ENCODE measurements around the gene UBXN1. TPM values are rescaled to one million over a fixed set of nuclear protein-coding genes. Genes with fewer than 3 reads are reported as not detected.
A peak's percentile ranks its signal among the peaks of the same experiment; 100 is the strongest.

UBXN1 gene
- total and polyA plus RNA-seq, 5 donors from 2014 or later, result 204 to 252 (median 224) TPM

- peak overlapping the region; percentile 79 to 92 (median 81) for H3K27ac Mint-ChIP-seq
- Histone ChIP-seq H3K4me3 (ENCODE audit: low read depth, low read length) (peak overlapping the region; percentile 90), H3K27ac (ENCODE audit: insufficient read depth, low read length, poor library complexity, severe bottlenecking) (peak overlapping the region; percentile 97), H3K27me3 (ENCODE audit: control insufficient read depth, insufficient read depth, low read length) (no peaks in the 10 kb centered on the region), H3K9me3 (ENCODE audit: control insufficient read depth in 2 of 2, low read length in 2 of 2) (no peaks in the 10 kb centered on the region), H3K36me3 (ENCODE audit: control insufficient read depth, insufficient read depth, low read length) (peaks cover 37% of the 10 kb centered on the region), H3K4me1 (ENCODE audit: control insufficient read depth, insufficient read depth, low read length, poor library complexity, severe bottlenecking) (peaks cover 44% of the 10 kb centered on the region)
- peaks cover 29 to 70% (median 42%) of the 10 kb centered on the region in 4 donors for H3K4me1 Mint-ChIP-seq
- ATAC-seq (ENCODE audit: low read depth in 2 of 2) (no peak), DNase-seq (no peak)
- H3K9me3 Mint-ChIP-seq, result peaks cover 0 to 1% (median 0%) of the 10 kb centered on the region in 7 donors
- peaks cover 37% of the 10 kb centered on the region for H3K36me3 Mint-ChIP-seq
- H3K27me3 Mint-ChIP-seq, result peaks cover 13% of the 10 kb centered on the region
- peak overlapping the region; percentile 94 to 96 (median 96) for H3K4me3 Mint-ChIP-seq
These were observed 46.8 kb upstream of the UBXN1 start for GRCh38 chr11:62725646-62726045.

GRCh38 chr11:62724171-62724570 lies 45.3 kb upstream of the UBXN1 start:
- Mint-ChIP-seq H3K4me1 (peaks cover 29 to 71% (median 47%) of the 10 kb centered on the region in 4 donors), H3K9me3 (peaks cover 0 to 1% (median 0%) of the 10 kb centered on the region in 7 donors), H3K27me3 (peaks cover 13% of the 10 kb centered on the region), H3K27ac (peak overlapping the region; percentile 57 to 84 (median 82)), H3K4me3 (peak overlapping the region; percentile 94 to 96 (median 96)), H3K36me3 (peaks cover 46% of the 10 kb centered on the region)
- H3K27me3 ChIP-seq (ENCODE audit: control insufficient read depth, insufficient read depth, low read length), result no peaks in the 10 kb centered on the region
- H3K36me3 ChIP-seq (ENCODE audit: control insufficient read depth, insufficient read depth, low read length), result peaks cover 51% of the 10 kb centered on the region
- no peak overlapping the region for H3K27ac ChIP-seq (ENCODE audit: insufficient read depth, low read length, poor library complexity, severe bottlenecking)
- no peaks in the 10 kb centered on the region for H3K9me3 ChIP-seq (ENCODE audit: control insufficient read depth in 2 of 2, low read length in 2 of 2)
- H3K4me1 ChIP-seq (ENCODE audit: control insufficient read depth, insufficient read depth, low read length, poor library complexity, severe bottlenecking), result peaks cover 33% of the 10 kb centered on the region
- peak overlapping the region; percentile 90 for H3K4me3 ChIP-seq (ENCODE audit: low read depth, low read length)
- DNase-seq (no peak), ATAC-seq (ENCODE audit: low read depth in 2 of 2) (no peak)

GRCh38 chr11:62721994-62722393 lies 43.1 kb upstream of the UBXN1 start:
- peak overlapping the region in 2 of 4 donors; percentile 16 to 81 for H3K4me3 Mint-ChIP-seq
- peaks cover 34 to 74% (median 54%) of the 10 kb centered on the region in 4 donors for H3K4me1 Mint-ChIP-seq
- peaks cover 51% of the 10 kb centered on the region for H3K36me3 Mint-ChIP-seq
- H3K27me3 Mint-ChIP-seq, result no peaks in the 10 kb centered on the region
- no peak overlapping the region for H3K4me3 ChIP-seq (ENCODE audit: low read depth, low read length)
- peak overlapping the region in 2 of 3 donors; percentile 46 to 80 for H3K27ac Mint-ChIP-seq
- DNase-seq (no peak), ATAC-seq (ENCODE audit: low read depth in 2 of 2) (no peak)
- H3K27ac ChIP-seq (ENCODE audit: insufficient read depth, low read length, poor library complexity, severe bottlenecking), result peak overlapping the region; percentile 31
- H3K36me3 ChIP-seq (ENCODE audit: control insufficient read depth, insufficient read depth, low read length), result peaks cover 71% of the 10 kb centered on the region
- no peaks in the 10 kb centered on the region for H3K9me3 ChIP-seq (ENCODE audit: control insufficient read depth in 2 of 2, low read length in 2 of 2)
- H3K9me3 Mint-ChIP-seq, result no peaks in the 10 kb centered on the region
- no peaks in the 10 kb centered on the region for H3K27me3 ChIP-seq (ENCODE audit: control insufficient read depth, insufficient read depth, low read length)
- H3K4me1 ChIP-seq (ENCODE audit: control insufficient read depth, insufficient read depth, low read length, poor library complexity, severe bottlenecking), result peaks cover 37% of the 10 kb centered on the region

DNA sequence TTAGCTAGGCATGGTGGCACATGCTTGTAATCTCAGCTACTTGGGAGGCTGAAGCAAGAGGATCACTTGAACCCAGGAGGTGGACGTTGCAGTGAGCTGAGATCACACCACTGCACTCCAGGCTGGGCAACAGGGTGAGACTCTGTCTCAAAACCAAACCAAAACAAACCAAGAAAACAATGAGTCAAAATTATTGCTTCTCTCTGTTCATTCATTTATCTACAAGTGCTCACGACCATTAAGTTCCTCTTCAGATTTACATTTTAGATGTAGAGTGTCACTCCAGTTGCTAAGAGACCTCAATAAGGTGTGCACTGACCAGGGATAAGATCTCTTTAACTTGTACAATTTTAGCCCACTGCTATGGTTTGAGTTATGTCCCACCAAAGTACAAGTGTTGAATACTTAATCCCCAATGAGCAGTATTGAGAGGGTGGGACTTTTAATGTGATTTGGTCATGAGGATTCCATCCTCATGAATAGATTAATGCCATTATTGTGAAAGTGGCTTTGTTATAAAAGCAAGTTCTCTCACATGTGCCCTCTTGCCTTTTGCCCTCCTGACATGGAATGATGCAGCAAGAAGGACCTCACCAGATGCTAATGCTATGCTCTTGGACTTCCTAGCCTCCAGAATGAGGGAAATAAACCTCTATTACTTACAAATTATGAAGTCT lies 40.6 kb upstream of the UBXN1 start:
- Mint-ChIP-seq H3K27ac (peak overlapping the region in 2 of 3 donors; percentile 12 to 61), H3K27me3 (no peaks in the 10 kb centered on the region), H3K9me3 (peaks cover 0 to 1% (median 0%) of the 10 kb centered on the region in 7 donors), H3K4me1 (peaks cover 23 to 75% (median 45%) of the 10 kb centered on the region in 4 donors), H3K4me3 (peak overlapping the region in 3 of 4 donors; percentile 14 to 43 (median 38)), H3K36me3 (peaks cover 61% of the 10 kb centered on the region)
- H3K27me3 ChIP-seq (ENCODE audit: control insufficient read depth, insufficient read depth, low read length), result no peaks in the 10 kb centered on the region
- H3K36me3 ChIP-seq (ENCODE audit: control insufficient read depth, insufficient read depth, low read length), result peaks cover 96% of the 10 kb centered on the region
- no peak overlapping the region for H3K4me3 ChIP-seq (ENCODE audit: low read depth, low read length)
- no peaks in the 10 kb centered on the region for H3K9me3 ChIP-seq (ENCODE audit: control insufficient read depth in 2 of 2, low read length in 2 of 2)
- DNase-seq, result no peak
- no peak for ATAC-seq (ENCODE audit: low read depth in 2 of 2)
- peaks cover 17% of the 10 kb centered on the region for H3K4me1 ChIP-seq (ENCODE audit: control insufficient read depth, insufficient read depth, low read length, poor library complexity, severe bottlenecking)
- H3K27ac ChIP-seq (ENCODE audit: insufficient read depth, low read length, poor library complexity, severe bottlenecking), result no peak overlapping the region

DNA sequence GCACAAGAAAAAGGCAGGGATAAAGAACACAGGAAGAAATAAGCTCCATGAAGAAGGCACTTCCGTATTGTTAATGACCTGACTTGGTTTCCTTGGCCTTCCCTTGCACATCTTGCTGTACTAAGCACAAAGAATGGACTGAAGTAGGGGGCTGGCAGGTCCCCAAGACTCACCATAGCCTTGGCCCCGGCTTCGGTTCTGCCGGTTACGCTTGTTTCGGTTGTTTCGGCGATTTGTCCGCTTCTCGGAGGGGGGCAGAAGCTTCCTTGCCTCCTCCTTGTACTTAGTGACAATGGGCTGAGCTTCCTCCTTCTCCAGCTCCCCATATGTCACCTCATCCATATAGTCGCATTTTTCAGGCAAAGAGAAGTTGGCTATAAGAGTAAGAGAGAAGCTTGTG lies 37.9 kb upstream of the UBXN1 start:
- peaks cover 91% of the 10 kb centered on the region for H3K36me3 ChIP-seq (ENCODE audit: control insufficient read depth, insufficient read depth, low read length)

GRCh38 chr11:62716206-62716605 lies 37.3 kb upstream of the UBXN1 start:
- H3K36me3 ChIP-seq (ENCODE audit: control insufficient read depth, insufficient read depth, low read length), result peaks cover 89% of the 10 kb centered on the region
- peaks cover 0 to 1% (median 0%) of the 10 kb centered on the region in 7 donors for H3K9me3 Mint-ChIP-seq
- peaks cover 20 to 69% (median 44%) of the 10 kb centered on the region in 4 donors for H3K4me1 Mint-ChIP-seq
- peaks cover 43% of the 10 kb centered on the region for H3K36me3 Mint-ChIP-seq
- DNase-seq (no peak), ATAC-seq (ENCODE audit: low read depth in 2 of 2) (no peak)
- no peaks in the 10 kb centered on the region for H3K27me3 Mint-ChIP-seq
- no peak overlapping the region for H3K4me3 ChIP-seq (ENCODE audit: low read depth, low read length)
- H3K9me3 ChIP-seq (ENCODE audit: control insufficient read depth in 2 of 2, low read length in 2 of 2), result no peaks in the 10 kb centered on the region
- no peaks in the 10 kb centered on the region for H3K27me3 ChIP-seq (ENCODE audit: control insufficient read depth, insufficient read depth, low read length)
- H3K4me1 ChIP-seq (ENCODE audit: control insufficient read depth, insufficient read depth, low read length, poor library complexity, severe bottlenecking), result peaks cover 20% of the 10 kb centered on the region
- no peak overlapping the region for H3K4me3 Mint-ChIP-seq
- H3K27ac ChIP-seq (ENCODE audit: insufficient read depth, low read length, poor library complexity, severe bottlenecking), result peak overlapping the region; percentile 15
- H3K27ac Mint-ChIP-seq, result peak overlapping the region in 2 of 3 donors; percentile 25 to 60

More for the DNA sequence above, 37.9 kb upstream of the UBXN1 start:
- Mint-ChIP-seq H3K27ac (peak overlapping the region in 2 of 3 donors; percentile 32 to 56), H3K4me1 (peaks cover 21 to 74% (median 46%) of the 10 kb centered on the region in 4 donors), H3K9me3 (peaks cover 0 to 1% (median 0%) of the 10 kb centered on the region in 7 donors), H3K27me3 (no peaks in the 10 kb centered on the region), H3K36me3 (peaks cover 49% of the 10 kb centered on the region), H3K4me3 (peak overlapping the region in 1 of 4 donors; percentile 6)
- ATAC-seq (ENCODE audit: low read depth in 2 of 2), result no peak
- DNase-seq, result no peak
- H3K27me3 ChIP-seq (ENCODE audit: control insufficient read depth, insufficient read depth, low read length), result no peaks in the 10 kb centered on the region
- H3K9me3 ChIP-seq (ENCODE audit: control insufficient read depth in 2 of 2, low read length in 2 of 2), result no peaks in the 10 kb centered on the region
- H3K4me3 ChIP-seq (ENCODE audit: low read depth, low read length), result no peak overlapping the region
- peaks cover 20% of the 10 kb centered on the region for H3K4me1 ChIP-seq (ENCODE audit: control insufficient read depth, insufficient read depth, low read length, poor library complexity, severe bottlenecking)
- no peak overlapping the region for H3K27ac ChIP-seq (ENCODE audit: insufficient read depth, low read length, poor library complexity, severe bottlenecking)

DNA sequence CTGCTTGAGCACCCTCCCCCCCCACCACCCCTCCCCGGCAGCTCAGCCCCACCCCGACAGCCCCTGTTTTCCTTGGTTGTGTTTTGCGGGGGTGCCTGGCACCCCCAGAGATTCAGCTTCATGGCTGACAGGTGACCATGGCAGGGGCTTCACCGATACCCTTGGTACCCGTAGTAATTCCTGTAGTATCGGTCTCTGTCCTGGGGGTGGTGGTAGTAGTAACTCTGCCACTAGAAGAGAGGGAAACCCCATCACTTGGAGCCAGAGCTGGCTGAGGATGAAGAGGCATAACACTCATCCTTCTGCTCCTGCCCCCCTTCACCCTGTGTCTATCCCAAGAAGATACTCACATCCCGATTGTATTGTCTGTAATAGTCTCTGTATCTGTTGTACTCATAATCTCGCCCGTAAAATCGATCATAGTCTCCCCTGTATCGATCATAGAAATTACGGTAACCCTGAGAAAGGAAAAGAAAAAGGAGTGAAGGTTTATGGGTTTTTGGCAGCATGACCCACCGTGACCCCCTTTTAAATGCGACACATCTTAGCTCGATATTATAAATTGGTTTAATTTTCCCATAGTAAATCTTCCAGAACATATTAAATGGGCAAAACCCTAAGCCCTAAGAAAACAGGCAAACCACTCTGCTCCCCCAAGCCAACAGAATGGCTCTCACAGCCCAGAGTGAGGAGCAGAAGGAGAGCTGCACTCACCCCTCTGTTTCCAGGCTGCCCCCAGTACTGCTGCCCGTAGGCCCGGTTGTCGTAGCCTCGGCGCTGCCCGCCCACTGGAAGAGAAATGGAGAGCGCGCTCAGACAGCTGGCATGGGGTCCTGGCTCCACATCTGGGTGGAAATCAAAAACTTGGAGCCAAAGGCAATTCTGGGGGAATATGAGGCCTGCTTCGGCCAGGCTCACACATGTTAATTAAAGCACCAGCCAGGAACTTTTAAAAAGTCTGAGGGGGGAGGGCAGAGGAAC lies 36.6 kb upstream of the UBXN1 start:
- no peak overlapping the region for H3K4me3 ChIP-seq (ENCODE audit: low read depth, low read length)
- Mint-ChIP-seq H3K4me3 (no peak overlapping the region), H3K27ac (peak overlapping the region in 2 of 3 donors; percentile 25 to 82), H3K36me3 (peaks cover 39% of the 10 kb centered on the region), H3K4me1 (peaks cover 15 to 68% (median 42%) of the 10 kb centered on the region in 4 donors), H3K27me3 (no peaks in the 10 kb centered on the region), H3K9me3 (peaks cover 0 to 1% (median 0%) of the 10 kb centered on the region in 7 donors)
- H3K27ac ChIP-seq (ENCODE audit: insufficient read depth, low read length, poor library complexity, severe bottlenecking), result peak overlapping the region; percentile 15
- DNase-seq, result no peak
- peaks cover 23% of the 10 kb centered on the region for H3K4me1 ChIP-seq (ENCODE audit: control insufficient read depth, insufficient read depth, low read length, poor library complexity, severe bottlenecking)
- H3K36me3 ChIP-seq (ENCODE audit: control insufficient read depth, insufficient read depth, low read length), result peaks cover 83% of the 10 kb centered on the region
- no peak for ATAC-seq (ENCODE audit: low read depth in 2 of 2)
- no peaks in the 10 kb centered on the region for H3K27me3 ChIP-seq (ENCODE audit: control insufficient read depth, insufficient read depth, low read length)
- H3K9me3 ChIP-seq (ENCODE audit: control insufficient read depth in 2 of 2, low read length in 2 of 2), result no peaks in the 10 kb centered on the region
